Mucosa of stomach (tissue), 1 donor: ENCODE results near the gene CELF2.

Source experiments
- H3K27me3 ChIP-seq: one replicate; pipeline ENCODE4 v1.7.0; 2013; ENCODE audit warnings: mild to moderate bottlenecking, low read length; ENCODE audit not compliant: control insufficient read depth, insufficient read depth
- H3K36me3 ChIP-seq: one replicate; pipeline ENCODE4 v1.7.0; 2013; ENCODE audit warnings: low read length; ENCODE audit not compliant: control insufficient read depth, insufficient read depth
- H3K4me1 ChIP-seq: one replicate; pipeline ENCODE4 v1.7.0; 2013; ENCODE audit warnings: mild to moderate bottlenecking, low read length; ENCODE audit not compliant: control insufficient read depth, insufficient read depth
- H3K4me3 ChIP-seq: one replicate; pipeline ENCODE4 v1.7.0; 2013; ENCODE audit warnings: low read length
- H3K9ac ChIP-seq: one replicate; pipeline ENCODE4 v1.7.0; 2013; ENCODE audit warnings: mild to moderate bottlenecking, low read length, moderate library complexity
- H3K9me3 ChIP-seq: one replicate; pipeline ENCODE4 v1.7.0; 2013; ENCODE audit warnings: mild to moderate bottlenecking, low read length, moderate library complexity; ENCODE audit not compliant: control insufficient read depth
- donor health status: Pancreatic carcinoma.

Gene CELF2

DNA sequence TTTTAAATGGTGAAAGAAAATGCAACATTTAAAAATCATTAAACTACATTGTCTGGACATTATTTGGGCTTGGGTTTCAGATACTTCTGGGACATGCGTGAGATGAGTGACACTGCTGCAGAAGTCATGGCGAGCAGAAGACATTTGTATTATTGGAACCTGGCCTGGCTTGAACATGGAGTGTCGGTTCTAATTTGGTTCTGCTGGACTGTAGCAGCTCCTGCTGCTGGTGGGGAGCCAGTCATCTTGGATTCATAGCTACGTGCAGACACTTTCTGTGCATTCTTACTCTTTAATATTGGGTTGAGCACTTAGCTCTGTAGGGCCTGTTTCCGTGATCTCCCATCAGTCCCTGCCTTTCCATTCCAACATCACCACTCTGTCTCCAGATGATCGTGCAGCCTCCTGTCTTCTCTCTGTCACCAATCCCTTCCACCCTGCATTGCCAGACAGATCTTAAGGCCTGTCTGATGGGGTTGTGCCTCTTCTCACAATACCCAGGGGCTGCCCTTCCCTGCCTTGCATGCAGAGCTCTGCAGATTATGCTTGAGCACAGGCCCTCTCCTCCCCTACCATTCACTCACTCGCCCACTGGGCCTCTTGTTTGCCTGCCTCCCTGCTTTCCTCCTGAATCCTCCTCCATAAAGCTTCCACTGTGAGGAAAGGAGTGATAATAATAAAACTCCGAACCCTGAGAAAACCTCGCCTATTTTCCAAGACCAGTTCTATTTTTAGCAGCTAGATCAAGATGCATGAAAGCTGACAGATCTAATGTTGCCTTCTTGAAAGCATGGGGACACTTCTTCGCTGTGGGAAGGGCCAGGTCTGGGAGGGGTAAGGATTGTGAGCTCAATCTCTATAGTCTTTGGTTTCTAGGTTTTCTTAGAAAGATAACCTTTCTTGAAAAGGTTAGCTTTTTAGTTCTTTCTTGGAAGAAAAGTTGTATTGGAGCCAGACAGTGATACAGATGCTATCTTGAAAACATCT lies 32.9 kb downstream of the CELF2 start:
- Histone ChIP-seq H3K4me3 (no peak overlapping the region), H3K9ac (no peak overlapping the region), H3K27me3 (no peaks in the 10 kb centered on the region), H3K36me3 (no peaks in the 10 kb centered on the region), H3K4me1 (no peaks in the 10 kb centered on the region), H3K9me3 (no peaks in the 10 kb centered on the region)

DNA sequence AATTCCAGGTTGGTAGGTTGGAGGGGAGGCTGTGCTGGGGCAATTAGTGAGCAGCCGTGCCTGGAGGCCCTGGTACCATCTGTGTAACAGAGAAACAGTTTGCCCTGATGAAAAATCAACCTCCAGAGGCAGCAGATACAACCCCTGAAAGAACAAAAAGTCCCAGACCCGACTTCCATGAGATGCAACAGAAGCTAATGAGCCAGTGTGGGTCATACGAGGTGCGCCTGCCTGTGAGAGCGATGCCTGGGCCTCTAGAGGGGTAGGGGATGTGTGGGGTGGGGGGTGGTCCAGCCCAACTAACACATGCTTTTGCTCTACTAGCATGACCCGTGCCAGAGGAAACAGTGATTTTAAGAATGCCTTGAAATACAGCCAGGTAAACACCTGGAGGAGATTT lies 39.3 kb downstream of the CELF2 start:
- Histone ChIP-seq H3K9ac (no peak overlapping the region), H3K36me3 (no peaks in the 10 kb centered on the region), H3K9me3 (no peaks in the 10 kb centered on the region), H3K4me3 (no peak overlapping the region), H3K27me3 (no peaks in the 10 kb centered on the region), H3K4me1 (no peaks in the 10 kb centered on the region)

DNA sequence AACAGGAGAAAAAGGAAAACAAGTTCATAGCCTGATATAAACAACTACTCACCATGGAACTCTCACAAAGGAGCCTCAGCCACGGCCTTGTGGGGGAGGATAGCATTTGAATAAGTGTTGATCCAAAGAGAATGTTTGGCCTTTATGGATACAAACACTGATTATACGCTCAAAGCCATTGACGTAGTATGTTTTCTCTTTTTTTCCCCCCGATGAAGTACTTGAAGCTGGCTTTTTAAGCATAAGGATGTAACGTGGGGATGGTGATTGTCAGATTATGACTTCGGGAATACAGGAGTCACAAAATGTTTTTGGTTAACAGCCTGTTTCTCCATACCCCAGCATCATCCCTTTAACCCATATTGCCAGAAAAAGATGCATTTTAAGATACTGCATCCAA lies 39.8 kb downstream of the CELF2 start:
- no peaks in the 10 kb centered on the region for H3K4me1 ChIP-seq
- H3K27me3 ChIP-seq: no peaks in the 10 kb centered on the region
- H3K36me3 ChIP-seq: no peaks in the 10 kb centered on the region
- no peak overlapping the region for H3K4me3 ChIP-seq
- H3K9ac ChIP-seq: no peak overlapping the region
- no peaks in the 10 kb centered on the region for H3K9me3 ChIP-seq

DNA sequence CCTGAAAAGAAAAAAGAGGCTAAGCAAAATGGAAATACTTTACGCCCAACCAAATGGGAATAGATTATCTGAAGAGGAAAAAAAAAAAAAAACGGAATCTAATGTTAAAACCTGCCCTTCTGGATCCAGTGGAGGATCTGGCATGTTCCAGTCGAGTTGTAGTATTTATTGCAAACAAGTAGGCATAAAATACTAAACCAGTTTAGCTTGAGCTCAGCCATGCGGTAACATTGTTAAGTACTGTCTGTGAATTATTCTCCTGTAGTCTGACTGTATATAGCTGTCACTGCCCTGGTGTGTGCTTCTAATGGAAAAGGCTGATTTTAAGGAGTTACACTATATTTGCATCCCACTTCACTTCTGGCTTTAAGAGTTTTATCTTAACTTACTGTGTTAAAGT lies 40.3 kb downstream of the CELF2 start:
- H3K4me3 ChIP-seq: no peak overlapping the region
- no peaks in the 10 kb centered on the region for H3K9me3 ChIP-seq
- no peaks in the 10 kb centered on the region for H3K4me1 ChIP-seq
- H3K36me3 ChIP-seq: no peaks in the 10 kb centered on the region
- H3K9ac ChIP-seq: no peak overlapping the region
- no peaks in the 10 kb centered on the region for H3K27me3 ChIP-seq

DNA sequence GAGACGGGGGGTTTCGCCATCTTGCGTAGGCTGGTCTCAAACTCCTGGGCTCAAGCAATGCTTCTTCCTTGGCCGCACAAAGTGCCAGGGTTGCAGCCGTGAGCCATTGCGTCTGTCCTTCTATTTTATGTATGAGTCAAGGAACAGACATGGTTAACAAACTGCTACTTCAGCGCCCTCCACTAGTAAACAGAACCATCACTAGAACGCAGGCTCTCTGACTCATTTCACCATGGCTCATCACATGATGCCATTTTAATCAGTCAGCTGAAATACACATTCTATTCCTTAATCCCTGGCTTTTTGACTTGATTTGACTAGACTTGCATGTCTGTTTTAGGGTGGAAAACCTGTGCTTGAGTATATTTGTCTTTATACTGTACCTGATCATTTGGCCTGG lies 41.3 kb downstream of the CELF2 start:
- no peaks in the 10 kb centered on the region for H3K4me1 ChIP-seq
- no peaks in the 10 kb centered on the region for H3K36me3 ChIP-seq
- no peak overlapping the region for H3K9ac ChIP-seq
- H3K27me3 ChIP-seq: no peaks in the 10 kb centered on the region
- H3K4me3 ChIP-seq: no peak overlapping the region
- H3K9me3 ChIP-seq: no peaks in the 10 kb centered on the region

DNA sequence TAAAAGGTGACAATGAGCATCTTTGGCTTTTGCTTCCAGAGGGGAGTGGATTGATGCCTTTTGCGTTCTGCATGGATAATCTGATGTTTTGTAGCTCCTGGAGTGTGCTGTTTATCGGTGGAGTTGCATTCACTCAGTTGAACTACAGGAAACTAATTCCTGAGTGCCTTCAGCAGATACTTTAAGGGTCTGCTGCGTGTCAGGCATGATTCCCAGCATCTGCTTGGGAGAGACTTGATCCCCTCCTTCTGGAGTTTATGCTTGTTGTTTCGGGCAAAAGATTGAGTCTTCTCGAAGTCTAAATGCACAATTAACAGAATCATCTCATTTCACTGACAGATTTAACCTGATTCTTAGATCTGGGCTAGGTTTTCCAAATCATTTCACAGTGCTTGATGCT lies 46.2 kb downstream of the CELF2 start:
- Histone ChIP-seq H3K9me3 (no peaks in the 10 kb centered on the region), H3K9ac (no peak overlapping the region), H3K36me3 (no peaks in the 10 kb centered on the region), H3K4me1 (no peaks in the 10 kb centered on the region), H3K4me3 (no peak overlapping the region), H3K27me3 (no peaks in the 10 kb centered on the region)

DNA sequence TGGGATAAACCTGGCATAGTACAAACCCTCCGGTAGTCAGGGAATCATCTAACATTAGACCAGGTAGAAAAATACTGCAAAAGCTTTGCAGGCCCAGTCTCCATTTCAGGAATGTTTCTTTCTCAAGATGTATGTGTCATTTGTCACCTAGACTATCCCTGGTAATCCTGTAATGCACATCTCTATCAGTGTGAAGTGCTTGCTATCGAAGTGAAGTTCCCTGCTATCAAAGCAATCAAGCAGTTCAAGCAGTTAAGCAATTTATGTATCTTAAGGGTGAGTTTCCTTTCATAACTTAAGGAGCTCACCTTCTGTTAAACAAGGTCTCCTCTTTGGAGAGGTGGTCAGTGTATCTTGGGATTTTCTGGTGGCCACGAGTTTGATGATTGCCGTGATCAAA lies 47.2 kb downstream of the CELF2 start:
- Histone ChIP-seq H3K27me3 (no peaks in the 10 kb centered on the region), H3K9me3 (no peaks in the 10 kb centered on the region), H3K4me1 (no peaks in the 10 kb centered on the region), H3K9ac (no peak overlapping the region), H3K36me3 (no peaks in the 10 kb centered on the region), H3K4me3 (no peak overlapping the region)

DNA sequence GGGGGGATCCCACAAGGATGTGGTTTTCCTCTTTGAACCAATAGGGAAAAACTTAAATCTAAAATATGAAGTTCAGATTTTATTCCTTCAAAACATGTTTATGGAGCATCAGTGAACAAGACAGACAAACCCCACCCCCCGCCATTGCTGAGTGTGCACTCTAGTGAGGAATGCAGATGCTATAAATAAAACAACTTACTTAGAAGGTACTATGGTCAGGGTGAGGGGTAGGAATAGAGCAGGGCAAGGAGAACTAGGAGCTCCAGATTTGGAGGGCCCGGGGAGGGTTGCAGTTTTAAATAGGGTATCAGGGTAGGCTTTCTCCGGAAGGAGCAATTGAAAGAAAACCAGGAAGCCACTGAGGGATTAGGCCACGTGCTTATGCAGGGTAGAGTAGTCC lies 47.9 kb downstream of the CELF2 start:
- H3K9me3 ChIP-seq: no peaks in the 10 kb centered on the region

DNA sequence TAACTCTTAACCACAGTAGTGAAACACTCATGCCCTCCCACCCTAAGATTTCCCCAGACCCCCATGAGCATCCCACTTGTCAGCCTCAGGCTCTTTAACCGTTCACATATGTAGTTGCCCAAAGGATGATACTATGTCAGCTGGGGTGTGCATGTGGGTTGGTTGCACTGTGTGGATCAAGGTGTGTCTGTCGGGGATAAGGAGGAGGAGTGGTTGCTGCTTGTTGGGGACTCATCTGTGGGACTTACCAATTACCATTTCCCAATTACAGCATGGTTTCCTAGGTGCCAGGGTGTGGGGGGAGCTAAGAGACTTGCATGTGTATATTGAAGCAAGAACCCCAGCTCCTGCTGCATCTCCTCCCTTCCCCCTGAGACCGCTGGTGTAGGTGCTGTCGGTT lies 48.8 kb downstream of the CELF2 start:
- Histone ChIP-seq H3K9me3 (no peaks in the 10 kb centered on the region), H3K4me3 (no peak overlapping the region), H3K27me3 (no peaks in the 10 kb centered on the region), H3K4me1 (no peaks in the 10 kb centered on the region), H3K36me3 (no peaks in the 10 kb centered on the region), H3K9ac (no peak overlapping the region)

More for the DNA sequence above, 47.9 kb downstream of the CELF2 start:
- no peaks in the 10 kb centered on the region for H3K4me1 ChIP-seq
- no peak overlapping the region for H3K4me3 ChIP-seq
- H3K36me3 ChIP-seq: no peaks in the 10 kb centered on the region
- no peaks in the 10 kb centered on the region for H3K27me3 ChIP-seq
- H3K9ac ChIP-seq: no peak overlapping the region

DNA sequence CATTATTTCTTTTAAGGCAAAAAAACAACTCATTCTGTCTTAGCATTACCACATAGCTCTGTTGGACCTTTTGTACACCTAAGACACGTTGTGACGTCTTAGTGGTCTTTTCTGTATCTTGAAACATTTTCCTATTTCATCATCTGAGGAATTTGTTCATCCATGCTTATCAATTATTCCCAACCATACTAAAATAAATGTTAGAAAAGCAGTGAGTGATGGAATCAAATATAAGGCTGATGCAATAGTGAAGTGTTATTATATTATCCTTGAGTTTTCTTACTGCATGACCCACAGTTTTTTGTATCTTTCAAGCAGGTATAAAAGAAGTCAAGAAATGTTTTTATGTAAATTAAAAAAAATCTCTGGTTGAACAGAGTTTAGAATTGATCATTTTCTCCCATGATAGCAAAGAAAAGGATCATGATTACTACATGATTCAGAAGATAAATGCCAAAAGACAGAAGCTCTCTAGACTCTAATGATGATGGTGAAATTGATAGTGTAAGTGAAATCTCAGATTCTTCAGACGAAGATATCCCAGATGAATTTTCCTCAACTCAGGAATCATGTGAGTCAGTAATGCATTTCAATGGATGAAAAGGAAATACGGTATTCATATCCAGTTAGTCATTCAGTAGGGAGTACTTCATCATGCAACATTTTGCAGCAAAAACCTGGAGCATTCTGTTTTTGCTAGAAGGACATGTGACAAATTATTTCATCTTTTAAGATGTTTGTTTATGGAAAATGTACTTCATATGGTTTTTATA lies 51.4 kb downstream of the CELF2 start:
- Histone ChIP-seq H3K4me3 (no peak overlapping the region), H3K27me3 (no peaks in the 10 kb centered on the region), H3K36me3 (no peaks in the 10 kb centered on the region), H3K9me3 (no peaks in the 10 kb centered on the region), H3K9ac (no peak overlapping the region), H3K4me1 (no peaks in the 10 kb centered on the region)

DNA sequence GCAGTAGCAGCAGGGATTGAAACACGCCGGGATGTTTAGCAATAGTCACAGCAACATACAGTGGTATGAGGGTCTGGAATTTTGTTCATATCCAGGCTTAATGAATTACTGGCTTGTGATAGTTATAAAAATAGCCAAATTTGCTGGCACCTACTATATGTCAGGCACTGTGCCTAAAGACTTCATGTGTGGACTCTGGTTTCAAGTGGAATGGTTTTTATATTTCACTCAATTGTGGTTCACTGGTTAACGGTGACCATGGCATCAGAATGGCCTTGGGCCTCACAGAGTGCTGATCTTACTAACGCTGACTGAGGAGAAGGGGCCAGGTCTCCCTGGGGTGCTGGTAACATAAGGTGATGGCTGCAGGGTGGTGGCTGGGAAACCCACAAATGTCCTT lies 55.7 kb downstream of the CELF2 start:
- Histone ChIP-seq H3K9me3 (no peaks in the 10 kb centered on the region), H3K27me3 (no peaks in the 10 kb centered on the region), H3K4me3 (no peak overlapping the region), H3K4me1 (no peaks in the 10 kb centered on the region), H3K36me3 (no peaks in the 10 kb centered on the region), H3K9ac (no peak overlapping the region)

DNA sequence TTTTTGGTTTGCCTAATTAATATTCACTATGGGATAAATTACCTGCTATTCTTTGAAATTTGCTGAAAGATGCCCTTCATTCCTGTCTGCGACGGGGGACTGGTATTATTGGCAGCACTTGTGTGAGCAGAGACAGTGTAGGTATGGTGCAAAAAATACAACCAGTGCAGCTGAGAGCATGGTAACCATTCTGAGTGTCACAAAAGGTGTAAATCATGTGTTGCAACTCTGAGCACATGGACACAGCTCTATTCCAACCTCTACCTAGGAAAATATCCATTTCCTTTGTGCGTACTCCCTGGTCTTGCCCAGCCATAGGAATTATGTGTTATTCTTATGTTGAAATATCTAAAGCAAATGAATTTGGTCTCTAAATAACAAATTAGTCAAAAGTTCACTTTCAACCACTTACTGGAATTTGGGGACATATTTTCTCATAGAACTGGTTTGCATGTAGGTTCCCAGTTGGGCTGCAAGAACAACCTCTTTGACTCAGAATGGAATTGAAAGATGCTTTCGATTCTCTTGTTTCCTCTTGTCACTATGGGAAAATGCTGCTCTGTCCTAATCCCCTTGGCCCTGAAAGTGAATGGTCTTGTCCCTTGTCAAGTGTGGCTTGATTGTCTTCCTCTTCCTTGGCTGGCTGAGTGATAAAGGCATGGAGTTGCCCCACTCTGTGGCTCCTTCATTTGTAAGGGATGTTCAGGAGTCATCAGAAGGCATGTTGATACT lies 57.0 kb downstream of the CELF2 start:
- Histone ChIP-seq H3K4me3 (no peak overlapping the region), H3K9me3 (no peaks in the 10 kb centered on the region), H3K36me3 (no peaks in the 10 kb centered on the region), H3K9ac (no peak overlapping the region), H3K27me3 (no peaks in the 10 kb centered on the region), H3K4me1 (no peaks in the 10 kb centered on the region)
